GM19324 (cell line): ENCODE data around the gene ZBTB42.
"Not testable (repeated sequence)": the region's sequence is repeated elsewhere in the genome, so short reads cannot be mapped to it uniquely, and the experiment has no call there.

Source experiments
- ATAC-seq: cut with Tn5 transposase; IDR thresholded peaks from one replicate; pipeline ENCODE4 v1.9.1; 2021; ENCODE audit warnings: mild to moderate bottlenecking, moderate library complexity; ENCODE audit not compliant: unreplicated experiment, low FRiP score

ZBTB42 gene

GRCh38 chr14:104804481-104805325 lies 3.8 kb downstream of the ZBTB42 start:
- ATAC-seq = no peak

GRCh38 chr14:104805326-104805678 lies 4.4 kb downstream of the ZBTB42 start:
- ATAC-seq = no peak

- no peak for ATAC-seq
These were observed 5.2 kb downstream of the ZBTB42 start for GRCh38 chr14:104805941-104806624.

GRCh38 chr14:104806625-104807465 lies 5.9 kb downstream of the ZBTB42 start:
- no peak for ATAC-seq

- no peak for ATAC-seq
These were observed 7.6 kb downstream of the ZBTB42 start for GRCh38 chr14:104808456-104808855.

GRCh38 chr14:104810316-104810715 lies 9.4 kb downstream of the ZBTB42 start:
- ATAC-seq = no peak

GRCh38 chr14:104813286-104813685 lies 12.4 kb downstream of the ZBTB42 start:
- no peak for ATAC-seq

GRCh38 chr14:104814701-104815100 lies 13.8 kb downstream of the ZBTB42 start:
- ATAC-seq = not testable (repeated sequence)

GRCh38 chr14:104816616-104816884 lies 15.6 kb downstream of the ZBTB42 start:
- no peak for ATAC-seq

GRCh38 chr14:104817930-104818713 lies 17.2 kb downstream of the ZBTB42 start:
- ATAC-seq = no peak

GRCh38 chr14:104818714-104819161 lies 17.8 kb downstream of the ZBTB42 start:
- no peak for ATAC-seq

GRCh38 chr14:104819361-104819781 lies 18.5 kb downstream of the ZBTB42 start:
- no peak for ATAC-seq

GRCh38 chr14:104820669-104821228 lies 19.8 kb downstream of the ZBTB42 start:
- no peak for ATAC-seq

- no peak for ATAC-seq
These were observed 20.5 kb downstream of the ZBTB42 start for GRCh38 chr14:104821229-104821945.

- ATAC-seq = no peak
These were observed 21.2 kb downstream of the ZBTB42 start for GRCh38 chr14:104821971-104822608.

GRCh38 chr14:104822821-104823615 lies 22.1 kb downstream of the ZBTB42 start:
- ATAC-seq = no peak

GRCh38 chr14:104824353-104824997 lies 23.6 kb downstream of the ZBTB42 start:
- ATAC-seq = no peak
